ENCODE measurements around the gene DUSP15.

DUSP15 gene

GRCh38 chr20:31860390-31861134 lies 9.8 kb downstream of the DUSP15 start:
- DNase-seq (ENCODE audit: low read depth in 1 of 2, low spot score in 1 of 2), result no peak

- DNase-seq (ENCODE audit: low read depth in 1 of 2, low spot score in 1 of 2), result no peak
Measured at GRCh38 chr20:31859998-31860380, 10.3 kb downstream of the DUSP15 start.

- DNase-seq (ENCODE audit: low read depth in 1 of 2, low spot score in 1 of 2), result no peak
Measured at GRCh38 chr20:31859266-31859997, 10.9 kb downstream of the DUSP15 start.

- DNase-seq (ENCODE audit: low read depth in 1 of 2, low spot score in 1 of 2), result no peak
Measured at GRCh38 chr20:31858760-31859083, 11.6 kb downstream of the DUSP15 start.

GRCh38 chr20:31857861-31858759 lies 12.2 kb downstream of the DUSP15 start:
- no peak for DNase-seq (ENCODE audit: low read depth in 1 of 2, low spot score in 1 of 2)

- no peak for DNase-seq (ENCODE audit: low read depth in 1 of 2, low spot score in 1 of 2)
Measured at GRCh38 chr20:31856516-31856915, 13.8 kb downstream of the DUSP15 start.

GRCh38 chr20:31853481-31853880 lies 16.8 kb downstream of the DUSP15 start:
- no peak for DNase-seq (ENCODE audit: low read depth in 1 of 2, low spot score in 1 of 2)

GRCh38 chr20:31851240-31851955 lies 18.9 kb downstream of the DUSP15 start:
- no peak for DNase-seq (ENCODE audit: low read depth in 1 of 2, low spot score in 1 of 2)

- DNase-seq (ENCODE audit: low read depth in 1 of 2, low spot score in 1 of 2), result no peak
Measured at GRCh38 chr20:31849306-31849930, 20.9 kb downstream of the DUSP15 start.

GRCh38 chr20:31848088-31848999 lies 22.0 kb downstream of the DUSP15 start:
- DNase-seq (ENCODE audit: low read depth in 1 of 2, low spot score in 1 of 2), result no peak

GRCh38 chr20:31846793-31847138 lies 23.6 kb downstream of the DUSP15 start:
- DNase-seq (ENCODE audit: low read depth in 1 of 2, low spot score in 1 of 2), result no peak

- no peak for DNase-seq (ENCODE audit: low read depth in 1 of 2, low spot score in 1 of 2)
Measured at GRCh38 chr20:31845300-31845863, 24.9 kb downstream of the DUSP15 start, which contains the start of gene FOXS1. Gene FOXS1 (minus strand): TSS chr20:31845604. CDS start chr20:31845542, 62 bp downstream.

GRCh38 chr20:31844737-31845299 lies 25.5 kb downstream of the DUSP15 start:
- no peak for DNase-seq (ENCODE audit: low read depth in 1 of 2, low spot score in 1 of 2)

- DNase-seq (ENCODE audit: low read depth in 1 of 2, low spot score in 1 of 2), result no peak
Measured at GRCh38 chr20:31843881-31844280, 26.4 kb downstream of the DUSP15 start.

GRCh38 chr20:31843288-31843687 lies 27.0 kb downstream of the DUSP15 start:
- no peak for DNase-seq (ENCODE audit: low read depth in 1 of 2, low spot score in 1 of 2)

GRCh38 chr20:31842471-31843157 lies 27.7 kb downstream of the DUSP15 start:
- no peak for DNase-seq (ENCODE audit: low read depth in 1 of 2, low spot score in 1 of 2)

GRCh38 chr20:31841928-31842327 lies 28.4 kb downstream of the DUSP15 start:
- DNase-seq (ENCODE audit: low read depth in 1 of 2, low spot score in 1 of 2), result no peak
